WTC11 (cell line): Measurements from ENCODE around the gene PLK2. TPM values are rescaled to one million over a fixed set of nuclear protein-coding genes. Genes with fewer than 3 reads are reported as not detected.

Source experiments
- ATAC-seq: fragments of 200-7000 bp; cut with Tn5 transposase; 2 replicates; pipeline ENCODE4 v1.10.0; 2021; ENCODE audit warnings: mild to moderate bottlenecking, moderate library complexity
- CTCF ChIA-PET: fragments of 300-600 bp; sonication (Branson Sonifier 250); formaldehyde crosslinking; loops from one replicate; lab custom pipeline; 2021; ENCODE audit warnings: antibody characterized with exemption; lab: Charles Lee
- POLR2A ChIA-PET: fragments of 350-600 bp; sonication (Branson Sonifier 250); formaldehyde crosslinking; loops from one replicate; lab custom pipeline; 2021; ENCODE audit warnings: antibody characterized with exemption; lab: Charles Lee
- DNase-seq: peaks from one replicate; pipeline ENCODE4 v3.0.0; 2021; ENCODE audit warnings: low spot score
- H3K27ac Mint-ChIP-seq: 2 replicates; pipeline ENCODE4 v1.8.0; 2021; ENCODE audit warnings: mixed read lengths
- H3K27me3 Mint-ChIP-seq: 2 replicates; pipeline ENCODE4 v1.8.0; 2021; ENCODE audit warnings: low read depth, mild to moderate bottlenecking, moderate library complexity, mixed read lengths
- H3K36me3 Mint-ChIP-seq: 2 replicates; pipeline ENCODE4 v1.8.0; 2021; ENCODE audit warnings: mixed read lengths
- H3K4me1 Mint-ChIP-seq: 2 replicates; pipeline ENCODE4 v1.8.0; 2022; ENCODE audit warnings: mixed read lengths
- H3K4me3 Mint-ChIP-seq: 2 replicates; pipeline ENCODE4 v1.8.0; 2021; ENCODE audit warnings: mild to moderate bottlenecking, moderate library complexity, mixed read lengths
- H3K9me3 Mint-ChIP-seq: 2 replicates; pipeline ENCODE4 v1.8.0; 2021; ENCODE audit warnings: mixed read lengths
- CREB1 ChIP-seq: sonication (generic); formaldehyde crosslinking; IDR thresholded peaks from 2 replicates; pipeline ENCODE4 v1.8.0; 2023; ENCODE audit warnings: mild to moderate bottlenecking, missing genetic modification reagents
- E2F5 ChIP-seq: sonication (generic); formaldehyde crosslinking; IDR thresholded peaks from 2 replicates; pipeline ENCODE4 v1.8.1; 2022; ENCODE audit warnings: mild to moderate bottlenecking, moderate library complexity, missing genetic modification reagents
- EMX1 ChIP-seq: fragments of 250-450 bp; sonication (Bioruptor Pico); IDR thresholded peaks from 2 replicates; pipeline ENCODE4 v1.8.0; 2021; ENCODE audit warnings: mild to moderate bottlenecking
- ETV6 ChIP-seq: sonication (generic); formaldehyde crosslinking; IDR thresholded peaks from 2 replicates; pipeline ENCODE4 v1.8.1; 2022; ENCODE audit warnings: mild to moderate bottlenecking, missing genetic modification reagents
- FOXJ3 ChIP-seq: sonication (generic); formaldehyde crosslinking; IDR thresholded peaks from 2 replicates; pipeline ENCODE4 v1.9.0; 2021; ENCODE audit warnings: missing genetic modification reagents, mild to moderate bottlenecking, borderline replicate concordance
- FOXP1 ChIP-seq: sonication (generic); formaldehyde crosslinking; IDR thresholded peaks from 2 replicates; pipeline ENCODE4 v1.8.0; 2022; ENCODE audit warnings: missing genetic modification reagents, mild to moderate bottlenecking, moderate library complexity, borderline replicate concordance
- NFE2L1 ChIP-seq: sonication (generic); formaldehyde crosslinking; IDR thresholded peaks from 2 replicates; pipeline ENCODE4 v1.8.1; 2023; ENCODE audit warnings: missing genetic modification reagents
- PRRX2 ChIP-seq: fragments of 250-450 bp; sonication (Bioruptor Pico); IDR thresholded peaks from 2 replicates; pipeline ENCODE4 v1.8.0; 2021; ENCODE audit warnings: mild to moderate bottlenecking
- SP1 ChIP-seq: sonication (generic); formaldehyde crosslinking; conservative IDR thresholded peaks from 2 replicates; pipeline ENCODE4 v1.8.1; 2022; ENCODE audit warnings: missing genetic modification reagents
- STAT6 ChIP-seq: sonication (generic); formaldehyde crosslinking; conservative IDR thresholded peaks from 2 replicates; pipeline ENCODE4 v1.8.1; 2023; ENCODE audit warnings: mild to moderate bottlenecking, low read depth, missing genetic modification reagents, moderate library complexity
- TEAD1 ChIP-seq: sonication (generic); formaldehyde crosslinking; IDR thresholded peaks from 2 replicates; pipeline ENCODE4 v1.8.0; 2022; ENCODE audit warnings: mild to moderate bottlenecking, missing genetic modification reagents
- TEAD4 ChIP-seq: sonication (generic); formaldehyde crosslinking; IDR thresholded peaks from 2 replicates; pipeline ENCODE4 v1.8.0; 2022; ENCODE audit warnings: mild to moderate bottlenecking, missing genetic modification reagents
- ZBTB21 ChIP-seq: sonication (generic); formaldehyde crosslinking; IDR thresholded peaks from 2 replicates; pipeline ENCODE4 v1.8.1; 2023; ENCODE audit warnings: mild to moderate bottlenecking, missing genetic modification reagents, borderline replicate concordance
- ZNF219 ChIP-seq: sonication (generic); formaldehyde crosslinking; IDR thresholded peaks from 2 replicates; pipeline ENCODE4 v1.8.0; 2023; ENCODE audit warnings: missing genetic modification reagents, mild to moderate bottlenecking, borderline replicate concordance
- total RNA-seq: library from RNA; stranded (reverse); gene quantifications from 3 replicates; pipeline ENCODE4 v1.2.3, GENCODE V29; 2021
- TF ChIP-seq, protein P1 (sequence below): sonication (generic); formaldehyde crosslinking; IDR thresholded peaks from 2 replicates; pipeline ENCODE4 v1.8.1; 2023; ENCODE audit warnings: mild to moderate bottlenecking, moderate library complexity, missing genetic modification reagents
- TF ChIP-seq, protein P2 (sequence below): sonication (generic); formaldehyde crosslinking; IDR thresholded peaks from 2 replicates; pipeline ENCODE4 v1.8.0; 2022; ENCODE audit warnings: mild to moderate bottlenecking, missing genetic modification reagents
- TF ChIP-seq, protein P3 (sequence below): sonication (generic); formaldehyde crosslinking; IDR thresholded peaks from 2 replicates; pipeline ENCODE4 v1.8.1; 2023; ENCODE audit warnings: mild to moderate bottlenecking, missing genetic modification reagents
- TF ChIP-seq, protein P4 (sequence below): sonication (generic); formaldehyde crosslinking; IDR thresholded peaks from 2 replicates; pipeline ENCODE4 v1.8.1; 2022; ENCODE audit warnings: low read depth, missing genetic modification reagents, borderline replicate concordance

The PLK2 gene
- total RNA-seq, 1 experiment from 2014 or later = 37.1 TPM

DNA sequence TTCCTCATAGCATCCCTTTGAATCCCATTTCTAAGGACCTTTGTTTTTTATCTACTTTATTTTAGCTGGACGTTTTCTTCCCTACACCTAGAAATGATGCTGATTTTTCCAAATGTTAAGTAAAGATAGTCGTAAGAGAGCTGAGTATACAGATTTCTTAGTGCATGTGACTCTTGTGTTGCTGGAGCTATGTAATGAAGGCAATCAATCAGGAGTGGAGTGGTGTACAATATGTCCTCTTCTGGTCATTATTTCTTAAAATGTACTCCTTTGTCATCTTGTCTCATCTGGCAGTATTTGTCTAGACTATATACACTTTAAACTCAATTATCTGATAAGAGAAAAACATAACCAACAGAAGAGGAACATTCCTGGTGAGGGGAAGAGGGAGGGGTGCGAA, 44.9 kb upstream of the PLK2 start:
- TF ChIP-seq ZBTB21 = no peak
- no peak for TF ChIP-seq CREB1 (CRISPR knock-in tag)
- no peak for TF ChIP-seq PRRX2 (CRISPR knock-in tag)
- no peak for TF ChIP-seq ETV6 (CRISPR knock-in tag)
- no peak for TF ChIP-seq E2F5 (CRISPR knock-in tag)
- TF ChIP-seq TEAD4 (CRISPR knock-in tag) = no peak
- TF ChIP-seq STAT6 (CRISPR knock-in tag) = no peak
- TF ChIP-seq EMX1 = no peak
- no peak for TF ChIP-seq FOXJ3
- TF ChIP-seq, protein P1, sequence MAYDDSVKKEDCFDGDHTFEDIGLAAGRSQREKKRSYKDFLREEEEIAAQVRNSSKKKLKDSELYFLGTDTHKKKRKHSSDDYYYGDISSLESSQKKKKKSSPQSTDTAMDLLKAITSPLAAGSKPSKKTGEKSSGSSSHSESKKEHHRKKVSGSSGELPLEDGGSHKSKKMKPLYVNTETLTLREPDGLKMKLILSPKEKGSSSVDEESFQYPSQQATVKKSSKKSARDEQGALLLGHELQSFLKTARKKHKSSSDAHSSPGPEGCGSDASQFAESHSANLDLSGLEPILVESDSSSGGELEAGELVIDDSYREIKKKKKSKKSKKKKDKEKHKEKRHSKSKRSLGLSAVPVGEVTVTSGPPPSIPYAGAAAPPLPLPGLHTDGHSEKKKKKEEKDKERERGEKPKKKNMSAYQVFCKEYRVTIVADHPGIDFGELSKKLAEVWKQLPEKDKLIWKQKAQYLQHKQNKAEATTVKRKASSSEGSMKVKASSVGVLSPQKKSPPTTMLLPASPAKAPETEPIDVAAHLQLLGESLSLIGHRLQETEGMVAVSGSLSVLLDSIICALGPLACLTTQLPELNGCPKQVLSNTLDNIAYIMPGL (CRISPR knock-in tag) = no peak
- no peak for TF ChIP-seq TEAD1
- no peak for TF ChIP-seq ZNF219 (CRISPR knock-in tag)
- no peak for TF ChIP-seq SP1
- TF ChIP-seq, protein P2, sequence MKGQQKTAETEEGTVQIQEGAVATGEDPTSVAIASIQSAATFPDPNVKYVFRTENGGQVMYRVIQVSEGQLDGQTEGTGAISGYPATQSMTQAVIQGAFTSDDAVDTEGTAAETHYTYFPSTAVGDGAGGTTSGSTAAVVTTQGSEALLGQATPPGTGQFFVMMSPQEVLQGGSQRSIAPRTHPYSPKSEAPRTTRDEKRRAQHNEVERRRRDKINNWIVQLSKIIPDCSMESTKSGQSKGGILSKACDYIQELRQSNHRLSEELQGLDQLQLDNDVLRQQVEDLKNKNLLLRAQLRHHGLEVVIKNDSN (CRISPR knock-in tag) = no peak
- TF ChIP-seq FOXP1 (CRISPR knock-in tag) = no peak
- TF ChIP-seq NFE2L1 (CRISPR knock-in tag) = no peak
- TF ChIP-seq, protein P3, sequence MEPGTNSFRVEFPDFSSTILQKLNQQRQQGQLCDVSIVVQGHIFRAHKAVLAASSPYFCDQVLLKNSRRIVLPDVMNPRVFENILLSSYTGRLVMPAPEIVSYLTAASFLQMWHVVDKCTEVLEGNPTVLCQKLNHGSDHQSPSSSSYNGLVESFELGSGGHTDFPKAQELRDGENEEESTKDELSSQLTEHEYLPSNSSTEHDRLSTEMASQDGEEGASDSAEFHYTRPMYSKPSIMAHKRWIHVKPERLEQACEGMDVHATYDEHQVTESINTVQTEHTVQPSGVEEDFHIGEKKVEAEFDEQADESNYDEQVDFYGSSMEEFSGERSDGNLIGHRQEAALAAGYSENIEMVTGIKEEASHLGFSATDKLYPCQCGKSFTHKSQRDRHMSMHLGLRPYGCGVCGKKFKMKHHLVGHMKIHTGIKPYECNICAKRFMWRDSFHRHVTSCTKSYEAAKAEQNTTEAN (CRISPR knock-in tag) = no peak
- TF ChIP-seq, protein P4, sequence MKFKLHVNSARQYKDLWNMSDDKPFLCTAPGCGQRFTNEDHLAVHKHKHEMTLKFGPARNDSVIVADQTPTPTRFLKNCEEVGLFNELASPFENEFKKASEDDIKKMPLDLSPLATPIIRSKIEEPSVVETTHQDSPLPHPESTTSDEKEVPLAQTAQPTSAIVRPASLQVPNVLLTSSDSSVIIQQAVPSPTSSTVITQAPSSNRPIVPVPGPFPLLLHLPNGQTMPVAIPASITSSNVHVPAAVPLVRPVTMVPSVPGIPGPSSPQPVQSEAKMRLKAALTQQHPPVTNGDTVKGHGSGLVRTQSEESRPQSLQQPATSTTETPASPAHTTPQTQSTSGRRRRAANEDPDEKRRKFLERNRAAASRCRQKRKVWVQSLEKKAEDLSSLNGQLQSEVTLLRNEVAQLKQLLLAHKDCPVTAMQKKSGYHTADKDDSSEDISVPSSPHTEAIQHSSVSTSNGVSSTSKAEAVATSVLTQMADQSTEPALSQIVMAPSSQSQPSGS (CRISPR knock-in tag) = no peak
- peaks cover 16% of the 10 kb centered on the region for H3K4me1 Mint-ChIP-seq
- no peaks in the 10 kb centered on the region for H3K9me3 Mint-ChIP-seq
- no peak overlapping the region for H3K4me3 Mint-ChIP-seq
- DNase-seq (no peak), ATAC-seq (no peak)
- POLR2A ChIA-PET = no interaction called here
- H3K27me3 Mint-ChIP-seq = no peaks in the 10 kb centered on the region; the same call in 1 of the 2 replicates
- CTCF ChIA-PET = interaction anchor here (1.7 kb wide), 1 partner anchor 345 kb away, joined by 4 read pairs; no protein-coding TSS in a partner anchor
- H3K36me3 Mint-ChIP-seq = no peaks in the 10 kb centered on the region
- no peak overlapping the region for H3K27ac Mint-ChIP-seq
